H1 (cell line): ENCODE results near the gene DAPK3. TPM values are rescaled to one million over a fixed set of nuclear protein-coding genes. Genes with fewer than 3 reads are reported as not detected.

Experiments
- CTCF ChIA-PET: fragments of 300-600 bp; sonication (Branson Sonifier 250); formaldehyde crosslinking; loops from one replicate; lab custom pipeline; 2021; ENCODE audit not compliant: partially characterized antibody; lab: Charles Lee
- POLR2A ChIA-PET: fragments of 300-600 bp; sonication (Branson Sonifier 250); formaldehyde crosslinking; loops from one replicate; lab custom pipeline; 2021; ENCODE audit warnings: inconsistent platforms; ENCODE audit not compliant: partially characterized antibody; lab: Charles Lee
- DNase-seq, 2 experiments: peaks; one replicate each; pipeline versions ENCODE4 v3.0.0 to v3.0.0-alpha.2; 2010 to 2022; ENCODE audit warnings: low spot score in 2 of 2, low read depth in 1 of 2, mixed read lengths in 1 of 2
- FAIRE-seq: peaks from 2 replicates; lab custom pipeline; 2011; peaks lifted over from hg19 to GRCh38; lab: Jason Lieb, UNC
- H2AFZ ChIP-seq: 2 replicates; pipeline ENCODE4 v1.8.1; 2012; ENCODE audit warnings: low read length, inconsistent platforms
- H2AK5ac ChIP-seq: 2 replicates; pipeline ENCODE4 v1.6.1; 2013; ENCODE audit warnings: low read depth, low read length
- H2BK120ac ChIP-seq: replicated peaks from 2 replicates; pipeline ENCODE3; 2013; ENCODE audit warnings: low read depth, low read length, inconsistent platforms
- H2BK12ac ChIP-seq: 2 replicates; pipeline ENCODE4 v1.6.1; 2013; ENCODE audit warnings: low read depth, low read length
- H2BK15ac ChIP-seq: 2 replicates; pipeline ENCODE4 v1.6.1; 2013; ENCODE audit warnings: low read length
- H2BK20ac ChIP-seq: 2 replicates; pipeline ENCODE4 v1.6.1; 2013; ENCODE audit warnings: low read length
- H2BK5ac ChIP-seq: 2 replicates; pipeline ENCODE4 v1.6.1; 2013; ENCODE audit warnings: low read depth, low read length
- H3K14ac ChIP-seq: 2 replicates; pipeline ENCODE4 v1.6.1; 2013; ENCODE audit warnings: inconsistent platforms; ENCODE audit not compliant: insufficient read length
- H3K18ac ChIP-seq: 2 replicates; pipeline ENCODE4 v1.6.1; 2013; ENCODE audit warnings: low read length; ENCODE audit errors: extremely low read depth
- H3K23ac ChIP-seq: 2 replicates; pipeline ENCODE4 v1.6.1; 2013; ENCODE audit warnings: inconsistent platforms; ENCODE audit not compliant: insufficient read length
- H3K23me2 ChIP-seq: 2 replicates; pipeline ENCODE4 v1.6.1; 2013; ENCODE audit warnings: low read depth, low read length
- H3K27ac ChIP-seq: 2 replicates; pipeline ENCODE4 v1.6.1; 2011; ENCODE audit warnings: low read depth, low read length, inconsistent platforms
- H3K27me3 ChIP-seq, 4 experiments: replicated peaks in 1 of 4; 1 replicate in 1 of 4; 2 replicates in 3 of 4; pipeline versions ENCODE4 v1.6.1 to v1.8.1; 2011 to 2013; ENCODE audit warnings: low read length in 3 of 4, mild to moderate bottlenecking in 3 of 4, inconsistent platforms in 2 of 4, mixed read lengths in 2 of 4, moderate library complexity in 1 of 4; ENCODE audit not compliant: control insufficient read depth in 3 of 4, insufficient read depth in 3 of 4; ENCODE audit errors: extremely low read depth in 1 of 4
- H3K36me3 ChIP-seq, 4 experiments: 2 replicates each; pipeline versions ENCODE4 v1.6.1 to v1.8.1; 2011 to 2013; ENCODE audit warnings: mild to moderate bottlenecking in 4 of 4, low read length in 3 of 4, moderate library complexity in 2 of 4, control low read depth in 1 of 4, inconsistent platforms in 1 of 4; ENCODE audit not compliant: insufficient read depth in 4 of 4, control insufficient read depth in 2 of 4
- H3K4ac ChIP-seq: replicated peaks from 2 replicates; pipeline ENCODE3; 2013; ENCODE audit warnings: low read length, low read depth, mixed read lengths, inconsistent platforms; ENCODE audit not compliant: insufficient read length
- H3K4me1 ChIP-seq, 4 experiments: replicated peaks in 1 of 4; 1 replicate in 1 of 4; 2 replicates in 3 of 4; pipeline versions ENCODE4 v1.6.1 to v1.8.1; 2011 to 2013; ENCODE audit warnings: low read length in 3 of 4, inconsistent platforms in 2 of 4, mixed read lengths in 1 of 4; ENCODE audit not compliant: insufficient read depth in 4 of 4, control insufficient read depth in 3 of 4
- H3K4me2 ChIP-seq, 2 experiments: 2 replicates each; pipeline versions ENCODE4 v1.6.1 to v1.8.1; 2011 to 2013; ENCODE audit warnings: low read depth in 2 of 2, low read length in 2 of 2, control low read depth in 1 of 2, inconsistent platforms in 1 of 2, mild to moderate bottlenecking in 1 of 2; ENCODE audit not compliant: insufficient read depth in 1 of 2
- H3K4me3 ChIP-seq, 4 experiments: fragments of 200-600, 300-600 bp in 1 of 4; sonication (generic), shearing (Covaris generic), sonication (Bioruptor Twin) in 1 of 4; 2 replicates each; pipeline versions ENCODE4 v1.5.1 to v1.8.1; 2011 to 2016; ENCODE audit warnings: low read length in 4 of 4, low read depth in 3 of 4, control low read depth in 2 of 4, inconsistent platforms in 2 of 4, mild to moderate bottlenecking in 2 of 4, mixed read lengths in 1 of 4, moderate library complexity in 1 of 4; ENCODE audit not compliant: insufficient read depth in 2 of 4; ENCODE audit errors: extremely low read depth in 1 of 4
- H3K56ac ChIP-seq: replicated peaks from 2 replicates; pipeline ENCODE3; 2013; ENCODE audit warnings: low read depth, mild to moderate bottlenecking, mixed read lengths, low read length, inconsistent platforms; ENCODE audit not compliant: insufficient read length
- H3K79me1 ChIP-seq: 2 replicates; pipeline ENCODE4 v1.6.1; 2013; ENCODE audit warnings: low read depth, low read length, control low read depth
- H3K79me2 ChIP-seq, 2 experiments: 2 replicates each; pipeline versions ENCODE4 v1.6.1 to v1.8.1; 2012 to 2013; ENCODE audit warnings: low read length in 2 of 2, mild to moderate bottlenecking in 2 of 2, inconsistent platforms in 1 of 2; ENCODE audit not compliant: insufficient read depth in 2 of 2, control insufficient read depth in 1 of 2
- H3K9ac ChIP-seq, 4 experiments: replicated peaks in 1 of 4; 1 replicate in 1 of 4; 2 replicates in 3 of 4; pipeline versions ENCODE4 v1.6.1 to v1.8.1; 2011 to 2013; ENCODE audit warnings: low read depth in 3 of 4, low read length in 3 of 4, control low read depth in 2 of 4, mild to moderate bottlenecking in 2 of 4, moderate library complexity in 2 of 4, inconsistent platforms in 1 of 4; ENCODE audit errors: extremely low read depth in 1 of 4
- H3K9me3 ChIP-seq, 2 experiments: 2 replicates each; pipeline versions ENCODE4 v1.6.1 to v1.8.1; 2012 to 2013; ENCODE audit warnings: mild to moderate bottlenecking in 2 of 2, moderate library complexity in 2 of 2, control low read depth in 1 of 2, inconsistent platforms in 1 of 2, low read depth in 1 of 2, low read length in 1 of 2, mixed read lengths in 1 of 2; ENCODE audit not compliant: insufficient read depth in 2 of 2
- H4K20me1 ChIP-seq, 2 experiments: replicated peaks in 1 of 2; 2 replicates each; pipeline versions ENCODE3 to v1.8.1; 2011 to 2013; ENCODE audit warnings: inconsistent platforms in 2 of 2, low read length in 2 of 2, mild to moderate bottlenecking in 1 of 2; ENCODE audit not compliant: insufficient read depth in 2 of 2, control insufficient read depth in 1 of 2
- H4K5ac ChIP-seq: 2 replicates; pipeline ENCODE4 v1.6.1; 2013; ENCODE audit warnings: low read length, low read depth, mixed read lengths, inconsistent platforms; ENCODE audit not compliant: insufficient read length
- H4K8ac ChIP-seq: 2 replicates; pipeline ENCODE4 v1.8.0; 2013; ENCODE audit warnings: mild to moderate bottlenecking, moderate library complexity, low read length, inconsistent platforms; ENCODE audit not compliant: insufficient read depth; ENCODE audit errors: extremely low read depth
- H4K91ac ChIP-seq: replicated peaks from 2 replicates; pipeline ENCODE3; 2013; ENCODE audit warnings: low read length, mixed read lengths, inconsistent platforms; ENCODE audit not compliant: insufficient read length
- POLR2A ChIP-seq, 2 experiments: IDR thresholded peaks; 1 replicate in 1 of 2; 2 replicates in 1 of 2; pipeline ENCODE4 v1.6.1; 2011; ENCODE audit warnings: low read depth in 2 of 2, low read length in 2 of 2, mild to moderate bottlenecking in 2 of 2; ENCODE audit errors: control extremely low read depth in 1 of 2
- POLR2AphosphoS5 ChIP-seq: IDR thresholded peaks from 2 replicates; pipeline ENCODE4 v1.6.1; 2011; ENCODE audit warnings: low read depth, low read length
- RXRA ChIP-seq: IDR thresholded peaks from 2 replicates; pipeline ENCODE4 v1.6.1; 2011; ENCODE audit warnings: low read depth, mild to moderate bottlenecking, low read length, moderate library complexity; ENCODE audit not compliant: insufficient read depth
- SRF ChIP-seq: IDR thresholded peaks from 2 replicates; pipeline ENCODE4 v1.6.1; 2011; ENCODE audit warnings: mild to moderate bottlenecking, low read depth, low read length, moderate library complexity
- WGBS, 2 experiments: shearing (Covaris generic) in 1 of 2; methylation state at CpG; one replicate each; pipeline versions ENCODE4 v1.1.6 to v1.1.7; 2013 to 2015; ENCODE audit warnings: low lambda C conversion rate in 2 of 2, mixed read lengths in 2 of 2, inconsistent platforms in 1 of 2, low coverage in 1 of 2, missing lambda C conversion rate in 1 of 2; ENCODE audit not compliant: insufficient replicate concordance in 2 of 2, insufficient coverage in 1 of 2, insufficient read length in 1 of 2; ENCODE audit errors: extremely low coverage in 1 of 2, missing lambda C conversion rate in 1 of 2; 5-methylcytosine and 5-hydroxymethylcytosine counted together
- polyA plus RNA-seq, 7 experiments: library from polyadenylated mRNA; depleted of rRNA in 3 of 7; stranded (reverse) in 5 of 7; unstranded in 2 of 7; fragments of >200 nt in 5 of 7; fragments of 200-250 nt in 2 of 7; gene quantifications; 1 replicate in 5 of 7; 2 replicates in 1 of 7; 4 replicates in 1 of 7; pipeline versions ENCODE4 v1.2.1 to v1.2.3, GENCODE V29; 2011 to 2013; ENCODE audit warnings: missing spikeins in 2 of 7, mixed read lengths in 2 of 7
- total RNA-seq: library from RNA; stranded (reverse); fragmentation: NEBNext Ultra II Directional; extraction: Animal tissue kit (Norgen Biotek cat#: 25700); gene quantifications from 2 replicates; pipeline ENCODE4 v1.2.1, GENCODE V29; 2021

The DAPK3 gene
- total and polyA plus RNA-seq, 2 of the 8 experiments (the other 6 are each of a cell fraction or from before 2014, with no cell fraction given): 53.2 to 78.1 TPM

DNA sequence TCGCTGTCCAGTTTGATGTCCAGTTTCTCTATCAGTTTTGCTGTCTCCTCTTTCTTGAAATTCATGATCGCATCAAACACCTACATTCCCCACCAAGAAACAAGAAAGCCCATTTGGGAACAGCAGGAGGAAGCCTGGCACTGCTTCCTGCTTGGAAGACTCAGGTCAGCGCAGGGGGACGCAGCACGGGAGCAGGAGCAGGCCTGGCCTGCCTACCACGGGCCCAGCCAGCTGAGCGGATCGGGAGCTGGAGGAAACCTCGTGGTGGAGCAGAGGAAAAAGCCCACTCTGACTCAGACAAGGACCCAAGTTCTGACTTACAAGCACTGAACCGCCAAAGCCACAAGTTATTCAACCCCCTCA lies 10.5 kb upstream of the DAPK3 start:
- Histone ChIP-seq H3K9ac (no peak overlapping the region; a peak in 1 of 7 replicates), H2BK5ac (peak overlapping the region; percentile 4; the same call in 1 of the 2 replicates), H3K27ac (peak overlapping the region; percentile 29; the same call in 1 of the 2 replicates), H3K27me3 (no peaks in the 10 kb centered on the region), H3K23ac (no peak overlapping the region), H3K56ac (no peak overlapping the region), H3K14ac (no peak overlapping the region), H3K18ac (no peak overlapping the region), H2BK20ac (no peak overlapping the region), H3K4me1 (peaks cover 2 to 13% (median 9%) of the 10 kb centered on the region in 4 experiments), H3K4ac (no peak overlapping the region), H4K8ac (peak overlapping the region; percentile 91; the same call in 1 of the 2 replicates), H4K20me1 (peaks cover 78 to 80% of the 10 kb centered on the region in 2 experiments), H3K36me3 (peaks cover 73 to 83% (median 78%) of the 10 kb centered on the region in 4 experiments), H2AFZ (no peak overlapping the region), H3K23me2 (peaks cover 8% of the 10 kb centered on the region), H2AK5ac (no peak overlapping the region), H3K4me3 (no peak overlapping the region), H2BK15ac (no peak overlapping the region), H4K5ac (no peak overlapping the region), H3K9me3 (no peaks in the 10 kb centered on the region), H3K79me1 (peaks cover 20% of the 10 kb centered on the region), H2BK120ac (no peak overlapping the region), H4K91ac (no peak overlapping the region), H2BK12ac (no peak overlapping the region), H3K4me2 (no peak overlapping the region), H3K79me2 (peaks cover 19 to 68% of the 10 kb centered on the region in 2 experiments)
- ChIA-PET CTCF (interaction anchor here (0.6 kb wide), 1 partner anchor 440 kb away, joined by 3 read pairs; no protein-coding TSS in a partner anchor), POLR2A (interaction anchor here (0.6 to 12.0 kb wide), 12 partner anchors 8 to 202 kb away, joined by 3 to 870 read pairs (median 4); partner anchors contain the start of genes ATCAY, DAPK3, NMRK2 and PIAS4)
- 91% methylated on average over 10 of the region's 10 CpGs; no CpG with 5 or more reads in 1 of the 2 experiments for WGBS, 2 experiments
- no peak for DNase-seq
- FAIRE-seq: no peak
- TF ChIP-seq SRF (no peak), RXRA (no peak), POLR2AphosphoS5 (peak; percentile 17; the same call in 1 of the 2 replicates), POLR2A (IDR thresholded peaks at IDR 0.05; ENCODE audit: control extremely low read depth in 1 of 2, low read depth in 2 of 2, low read length in 2 of 2) (peak; percentile 10 to 74; a peak in 2 of 3 replicates)
